Neuronal stem cell (in vitro differentiated cells): ENCODE results near the gene PIK3R2.

Experiments
- DNase-seq: peaks from one replicate; pipeline ENCODE4 v3.0.0-alpha.2; 2013; ENCODE audit warnings: low spot score
- H2AFZ ChIP-seq: one replicate; pipeline ENCODE4 v1.6.1; 2013; ENCODE audit warnings: mild to moderate bottlenecking, low read length, inconsistent platforms
- H2AK5ac ChIP-seq: 2 replicates; pipeline ENCODE4 v1.6.1; 2013; ENCODE audit warnings: low read depth, mild to moderate bottlenecking, inconsistent platforms, low read length, moderate library complexity, mixed read lengths
- H2BK120ac ChIP-seq: 2 replicates; pipeline ENCODE4 v1.6.1; 2013; ENCODE audit warnings: low read depth, mild to moderate bottlenecking, inconsistent platforms, low read length, moderate library complexity, mixed read lengths
- H2BK12ac ChIP-seq: one replicate; pipeline ENCODE4 v1.6.1; 2013; ENCODE audit warnings: low read length, inconsistent platforms
- H2BK15ac ChIP-seq: 2 replicates; pipeline ENCODE4 v1.6.1; 2013; ENCODE audit warnings: mild to moderate bottlenecking, low read length, inconsistent platforms, mixed read lengths
- H2BK5ac ChIP-seq: one replicate; pipeline ENCODE4 v1.6.1; 2013; ENCODE audit warnings: inconsistent platforms, mild to moderate bottlenecking, low read length, moderate library complexity
- H3K14ac ChIP-seq: one replicate; pipeline ENCODE4 v1.6.1; 2013; ENCODE audit warnings: low read length, inconsistent platforms
- H3K18ac ChIP-seq: 2 replicates; pipeline ENCODE4 v1.6.1; 2013; ENCODE audit warnings: low read length, inconsistent platforms
- H3K23ac ChIP-seq: 2 replicates; pipeline ENCODE4 v1.6.1; 2013; ENCODE audit warnings: low read depth, mild to moderate bottlenecking, mixed read lengths, low read length, inconsistent platforms; ENCODE audit not compliant: poor library complexity
- H3K27ac ChIP-seq: replicated peaks from 3 replicates; pipeline ENCODE4 v1.5.1; 2013; ENCODE audit warnings: low read length, inconsistent platforms
- H3K27me3 ChIP-seq, 3 experiments: 2 replicates each; pipeline ENCODE4 v1.6.1; 2013; ENCODE audit warnings: low read length in 3 of 3, mild to moderate bottlenecking in 2 of 3, inconsistent platforms in 1 of 3, low read depth in 1 of 3, mixed read lengths in 1 of 3, moderate library complexity in 1 of 3; ENCODE audit not compliant: control insufficient read depth in 3 of 3, insufficient read depth in 3 of 3
- H3K36me3 ChIP-seq, 2 donors: replicated peaks in 1 of 2; 2 replicates each; pipeline ENCODE4 v1.6.1; 2013; ENCODE audit warnings: low read length in 2 of 2; ENCODE audit not compliant: control insufficient read depth in 2 of 2, insufficient read depth in 2 of 2
- H3K4ac ChIP-seq: 2 replicates; pipeline ENCODE4 v1.6.1; 2013; ENCODE audit warnings: inconsistent platforms, mild to moderate bottlenecking, low read length, moderate library complexity
- H3K4me1 ChIP-seq, 2 donors: 1 replicate in 1 of 2; 2 replicates in 1 of 2; pipeline ENCODE4 v1.6.1; 2013; ENCODE audit warnings: low read length in 2 of 2, low read depth in 1 of 2; ENCODE audit not compliant: control insufficient read depth in 2 of 2, insufficient read depth in 1 of 2
- H3K4me2 ChIP-seq: one replicate; pipeline ENCODE4 v1.6.1; 2013; ENCODE audit warnings: mild to moderate bottlenecking, low read length, inconsistent platforms; ENCODE audit not compliant: insufficient read depth, poor library complexity, severe bottlenecking
- H3K4me3 ChIP-seq, 2 donors: 2 replicates each; pipeline ENCODE4 v1.5.1; 2013; ENCODE audit warnings: low read length in 2 of 2, mild to moderate bottlenecking in 2 of 2, inconsistent platforms in 1 of 2, moderate library complexity in 1 of 2
- H3K79me1 ChIP-seq: one replicate; pipeline ENCODE4 v1.6.1; 2013; ENCODE audit warnings: low read depth, mild to moderate bottlenecking, inconsistent platforms, low read length, moderate library complexity
- H3K9ac ChIP-seq: one replicate; pipeline ENCODE4 v1.6.1; 2013; ENCODE audit warnings: mild to moderate bottlenecking, low read depth, low read length, inconsistent platforms; ENCODE audit not compliant: poor library complexity
- H3K9me3 ChIP-seq, 2 donors: replicated peaks in 1 of 2; 2 replicates each; pipeline versions ENCODE3 to v1.6.1; 2013; ENCODE audit warnings: low read length in 2 of 2, mild to moderate bottlenecking in 2 of 2, inconsistent platforms in 1 of 2, low read depth in 1 of 2, mixed read lengths in 1 of 2, moderate library complexity in 1 of 2; ENCODE audit not compliant: control insufficient read depth in 2 of 2, insufficient read depth in 1 of 2
- H4K8ac ChIP-seq: one replicate; pipeline ENCODE4 v1.6.1; 2013; ENCODE audit warnings: low read depth, mild to moderate bottlenecking, inconsistent platforms, low read length, moderate library complexity
- H4K91ac ChIP-seq: one replicate; pipeline ENCODE4 v1.6.1; 2013; ENCODE audit warnings: low read length, low read depth, mild to moderate bottlenecking, inconsistent platforms; ENCODE audit not compliant: poor library complexity
- WGBS, 2 donors: extraction: QIAGEN DNeasy Blood & Tissue Kit; methylation state at CpG; one replicate each; pipeline ENCODE4 v1.1.7; 2013; ENCODE audit warnings: missing lambda C conversion rate in 2 of 2, mixed read lengths in 1 of 2; ENCODE audit not compliant: insufficient read length in 2 of 2, insufficient replicate concordance in 1 of 2; ENCODE audit errors: extremely low coverage in 2 of 2; 5-methylcytosine and 5-hydroxymethylcytosine counted together

The PIK3R2 gene

DNA sequence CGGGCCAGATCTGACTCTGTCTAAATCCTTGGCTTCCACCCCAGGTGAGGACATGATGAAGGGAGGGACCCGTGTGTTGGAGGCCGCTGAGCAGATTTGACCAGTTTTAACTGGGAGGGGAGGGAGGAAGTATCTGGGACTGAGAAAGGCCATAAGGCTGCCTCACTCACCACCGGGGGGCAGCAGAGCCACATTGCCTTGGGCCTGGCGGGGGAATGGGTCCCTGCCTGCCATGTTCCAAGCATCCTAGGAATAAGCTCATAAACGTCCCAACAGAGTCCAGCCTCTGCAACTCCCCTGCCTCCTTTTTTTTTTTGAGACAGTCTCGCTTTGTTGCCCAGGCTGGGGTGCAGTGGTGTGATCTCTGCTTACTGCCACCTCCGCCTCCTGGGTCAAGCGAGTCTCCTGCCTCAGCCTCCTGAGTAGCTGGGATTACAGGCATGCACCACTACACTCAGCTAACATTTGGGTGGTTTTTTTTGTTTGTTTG is 39.9 kb upstream of the PIK3R2 start:
- WGBS, 2 donors: no CpG with 5 or more reads among the region's 9 CpGs
- Histone ChIP-seq H4K8ac (no peak overlapping the region), H3K23ac (no peak overlapping the region), H3K4me3 (no peak overlapping the region), H4K91ac (no peak overlapping the region), H3K27me3 (peaks cover 0 to 24% (median 15%) of the 10 kb centered on the region in 3 experiments), H3K14ac (no peak overlapping the region), H2BK120ac (no peak overlapping the region), H3K4me2 (no peak overlapping the region), H3K4me1 (peaks cover 10 to 14% of the 10 kb centered on the region in 2 donors), H3K18ac (no peak overlapping the region), H3K9me3 (no peaks in the 10 kb centered on the region), H3K27ac (no peak overlapping the region), H2BK5ac (no peak overlapping the region), H3K79me1 (no peaks in the 10 kb centered on the region), H2BK15ac (no peak overlapping the region), H2BK12ac (no peak overlapping the region), H2AK5ac (no peak overlapping the region), H3K9ac (no peak overlapping the region), H2AFZ (peak overlapping the region; percentile 83), H3K36me3 (no peaks in the 10 kb centered on the region), H3K4ac (no peak overlapping the region)
- DNase-seq: peak; percentile 77

- Histone ChIP-seq H3K9me3 (no peaks in the 10 kb centered on the region), H3K79me1 (no peaks in the 10 kb centered on the region), H3K9ac (no peak overlapping the region), H3K18ac (no peak overlapping the region), H2AFZ (no peak overlapping the region), H2AK5ac (no peak overlapping the region), H3K23ac (no peak overlapping the region), H3K4me1 (peaks cover 10 to 14% of the 10 kb centered on the region in 2 donors), H3K4me3 (no peak overlapping the region), H2BK5ac (no peak overlapping the region), H2BK15ac (peak overlapping the region; percentile 58), H3K14ac (no peak overlapping the region), H4K8ac (no peak overlapping the region), H2BK12ac (peak overlapping the region; percentile 84), H3K4ac (no peak overlapping the region), H2BK120ac (no peak overlapping the region), H3K36me3 (no peaks in the 10 kb centered on the region), H3K27me3 (peaks cover 0 to 19% (median 12%) of the 10 kb centered on the region in 3 experiments), H3K27ac (no peak overlapping the region), H4K91ac (no peak overlapping the region), H3K4me2 (no peak overlapping the region)
- no peak for DNase-seq
- no CpG with 5 or more reads among the region's 5 CpGs for WGBS, 2 donors
These were observed 39.1 kb upstream of the PIK3R2 start for GRCh38 chr19:18113827-18114226.

- WGBS, 2 donors: no CpG with 5 or more reads among the region's 4 CpGs
- H3K18ac ChIP-seq: no peak overlapping the region
- no peak overlapping the region for H3K23ac ChIP-seq
- no peak overlapping the region for H3K4ac ChIP-seq
- no peak overlapping the region for H2BK5ac ChIP-seq
- no peak overlapping the region for H3K27ac ChIP-seq
- peaks cover 11 to 15% of the 10 kb centered on the region in 2 donors for H3K4me1 ChIP-seq
- H2BK12ac ChIP-seq: no peak overlapping the region
- no peak overlapping the region for H2BK120ac ChIP-seq
- DNase-seq: no peak
- H2AFZ ChIP-seq: no peak overlapping the region
- H4K8ac ChIP-seq: no peak overlapping the region
- H3K9ac ChIP-seq: no peak overlapping the region
- no peak overlapping the region for H2BK15ac ChIP-seq
- H3K4me2 ChIP-seq: no peak overlapping the region
- peaks cover 0 to 14% (median 6%) of the 10 kb centered on the region in 3 experiments for H3K27me3 ChIP-seq
- H3K14ac ChIP-seq: no peak overlapping the region
- H3K9me3 ChIP-seq: no peaks in the 10 kb centered on the region
- H2AK5ac ChIP-seq: no peak overlapping the region
- H3K4me3 ChIP-seq: no peak overlapping the region
- H3K79me1 ChIP-seq: no peaks in the 10 kb centered on the region
- H4K91ac ChIP-seq: no peak overlapping the region
- no peaks in the 10 kb centered on the region for H3K36me3 ChIP-seq
These were observed 38.5 kb upstream of the PIK3R2 start for GRCh38 chr19:18114483-18114882.

- H2AFZ ChIP-seq: peak overlapping the region; percentile 82
- H2BK5ac ChIP-seq: peak overlapping the region; percentile 44
- H3K23ac ChIP-seq: peak overlapping the region; percentile 16
- no peaks in the 10 kb centered on the region for H3K79me1 ChIP-seq
- peak overlapping the region; percentile 86 for H4K8ac ChIP-seq
- H3K9me3 ChIP-seq: no peaks in the 10 kb centered on the region
- no peaks in the 10 kb centered on the region for H3K27me3 ChIP-seq
- no peak overlapping the region for H4K91ac ChIP-seq
- peak overlapping the region; percentile 44 for H3K4me2 ChIP-seq
- H2BK15ac ChIP-seq: peak overlapping the region; percentile 79
- no CpG with 5 or more reads among the region's 11 CpGs for WGBS, 2 donors
- H3K9ac ChIP-seq: no peak overlapping the region
- no peak overlapping the region for H3K4ac ChIP-seq
- no peak overlapping the region for H3K27ac ChIP-seq
- no peak for DNase-seq
- H3K4me3 ChIP-seq: peak overlapping the region; percentile 64 to 78
- peak overlapping the region; percentile 93 for H2AK5ac ChIP-seq
- peak overlapping the region; percentile 91 for H3K18ac ChIP-seq
- H3K4me1 ChIP-seq: peaks cover 12% of the 10 kb centered on the region in 2 donors
- no peak overlapping the region for H3K14ac ChIP-seq
- H3K36me3 ChIP-seq: peaks cover 0 to 2% of the 10 kb centered on the region in 2 donors
- H2BK12ac ChIP-seq: peak overlapping the region; percentile 92
- no peak overlapping the region for H2BK120ac ChIP-seq
These were observed 35.6 kb upstream of the PIK3R2 start for GRCh38 chr19:18117364-18117691.
